Measurements from ENCODE around the gene PHF20.

Gene PHF20

GRCh38 chr20:35918021-35918420 lies 146.2 kb downstream of the PHF20 start:
- FAIRE-seq (no peak), DNase-seq (ENCODE audit: insufficient read length, low spot score) (no peak)
- no peak for TF ChIP-seq CTCF (IDR thresholded peaks at IDR 0.05; ENCODE audit: insufficient read depth, missing control alignments)

- no peak for FAIRE-seq
- DNase-seq (ENCODE audit: insufficient read length, low spot score) = no peak
- no peak for TF ChIP-seq CTCF (IDR thresholded peaks at IDR 0.05; ENCODE audit: insufficient read depth, missing control alignments)
Measured at GRCh38 chr20:35920523-35920922, 148.7 kb downstream of the PHF20 start.

GRCh38 chr20:35929301-35929700 lies 157.5 kb downstream of the PHF20 start:
- DNase-seq (ENCODE audit: insufficient read length, low spot score) (no peak), FAIRE-seq (no peak)
- no peak for TF ChIP-seq CTCF (IDR thresholded peaks at IDR 0.05; ENCODE audit: insufficient read depth, missing control alignments)

GRCh38 chr20:35934050-35934449 lies 162.2 kb downstream of the PHF20 start:
- no peak for FAIRE-seq
- DNase-seq (ENCODE audit: insufficient read length, low spot score) = no peak
- TF ChIP-seq CTCF (IDR thresholded peaks at IDR 0.05; ENCODE audit: insufficient read depth, missing control alignments) = no peak

GRCh38 chr20:35939264-35939663 lies 167.4 kb downstream of the PHF20 start:
- DNase-seq (ENCODE audit: insufficient read length, low spot score) (no peak), FAIRE-seq (no peak)
- no peak for TF ChIP-seq CTCF (IDR thresholded peaks at IDR 0.05; ENCODE audit: insufficient read depth, missing control alignments)

- no peak for FAIRE-seq
- no peak for DNase-seq (ENCODE audit: insufficient read length, low spot score)
Measured at GRCh38 chr20:35941620-35942019, 169.8 kb downstream of the PHF20 start.

GRCh38 chr20:35942243-35942642 lies 170.4 kb downstream of the PHF20 start:
- no peak for TF ChIP-seq CTCF (IDR thresholded peaks at IDR 0.05; ENCODE audit: insufficient read depth, missing control alignments)
- DNase-seq (ENCODE audit: insufficient read length, low spot score) (peak; percentile 94), FAIRE-seq (peak; percentile 80)

More at GRCh38 chr20:35941620-35942019, 169.8 kb downstream of the PHF20 start:
- no peak for TF ChIP-seq CTCF (IDR thresholded peaks at IDR 0.05; ENCODE audit: insufficient read depth, missing control alignments)
